Neural progenitor cell (in vitro differentiated cells): Measurements from ENCODE around the gene SCN7A. TPM values are rescaled to one million over a fixed set of nuclear protein-coding genes. Genes with fewer than 3 reads are reported as not detected.

Experiments
- DNase-seq: peaks from one replicate; pipeline ENCODE4 v3.0.0-alpha.2; 2016; ENCODE audit warnings: low spot score
- H2AFZ ChIP-seq: fragments of 200-600 bp; sonication (generic); replicated peaks from 2 replicates; pipeline ENCODE4 v1.6.1; 2016; ENCODE audit warnings: antibody characterized with exemption
- H3F3A ChIP-seq: fragments of 200-600 bp; sonication (generic); 2 replicates; pipeline ENCODE4 v1.6.1; 2016; ENCODE audit warnings: antibody characterized with exemption, low read depth
- H3K27ac ChIP-seq: fragments of 200-600 bp; sonication (generic); 2 replicates; pipeline ENCODE4 v1.5.1; 2016; ENCODE audit warnings: mild to moderate bottlenecking
- H3K27me3 ChIP-seq: fragments of 200-600 bp; sonication (generic); 2 replicates; pipeline ENCODE4 v1.6.1; 2016; ENCODE audit warnings: mild to moderate bottlenecking, moderate library complexity
- H3K36me3 ChIP-seq: fragments of 200-600 bp; sonication (generic); 2 replicates; pipeline ENCODE4 v1.5.1; 2016
- H3K4me1 ChIP-seq: fragments of 200-600 bp; sonication (generic); 2 replicates; pipeline ENCODE4 v1.6.1; 2016; ENCODE audit warnings: mixed run types
- H3K4me2 ChIP-seq: fragments of 200-600 bp; sonication (generic); 2 replicates; pipeline ENCODE4 v1.6.1; 2016
- H3K4me3 ChIP-seq: fragments of 200-600 bp; sonication (generic); 2 replicates; pipeline ENCODE4 v1.5.1; 2016
- H3K79me2 ChIP-seq: fragments of 200-600 bp; sonication (generic); 2 replicates; pipeline ENCODE4 v1.6.1; 2016; ENCODE audit warnings: low read depth
- H3K9ac ChIP-seq: fragments of 200-600 bp; sonication (generic); 2 replicates; pipeline ENCODE4 v1.6.1; 2016
- H3K9me3 ChIP-seq: fragments of 200-600 bp; sonication (generic); 2 replicates; pipeline ENCODE4 v1.5.1; 2016; ENCODE audit warnings: low read depth
- H4K20me1 ChIP-seq: fragments of 200-600 bp; sonication (generic); 2 replicates; pipeline ENCODE4 v1.6.1; 2016; ENCODE audit warnings: low read depth
- H3K27ac Mint-ChIP-seq: 3 replicates; pipeline ENCODE4 v1.8.0; 2021; ENCODE audit warnings: mixed read lengths
- H3K27me3 Mint-ChIP-seq: 2 replicates; pipeline ENCODE4 v1.8.0; 2022; ENCODE audit warnings: low read depth, mild to moderate bottlenecking, inconsistent platforms, moderate library complexity, mixed read lengths; ENCODE audit not compliant: insufficient read depth
- H3K36me3 Mint-ChIP-seq: 3 replicates; pipeline ENCODE4 v1.8.0; 2021; ENCODE audit warnings: mixed read lengths
- H3K4me1 Mint-ChIP-seq: 3 replicates; pipeline ENCODE4 v1.8.0; 2021; ENCODE audit warnings: mixed read lengths
- H3K4me3 Mint-ChIP-seq: 3 replicates; pipeline ENCODE4 v1.8.0; 2021; ENCODE audit warnings: mild to moderate bottlenecking, moderate library complexity, mixed read lengths
- H3K9me3 Mint-ChIP-seq: 3 replicates; pipeline ENCODE4 v1.8.0; 2020; ENCODE audit warnings: mixed read lengths
- CTCF ChIP-seq: fragments of 200-600 bp; sonication (generic); IDR thresholded peaks from 2 replicates; pipeline ENCODE4 v1.5.1; 2017; ENCODE audit warnings: antibody characterized with exemption, mild to moderate bottlenecking
- EZH2 ChIP-seq: fragments of 200-600 bp; sonication (generic); IDR thresholded peaks from 2 replicates; pipeline ENCODE4 v1.6.1; 2017; ENCODE audit warnings: antibody characterized with exemption, mild to moderate bottlenecking, moderate library complexity
- EZH2phosphoT487 ChIP-seq: fragments of 200-600 bp; sonication (generic); IDR thresholded peaks from 2 replicates; pipeline ENCODE4 v1.6.1; 2017; ENCODE audit warnings: antibody characterized with exemption
- total RNA-seq: library from RNA; depleted of rRNA; stranded (reverse); fragments of >200 nt; gene quantifications from 2 replicates; pipeline ENCODE4 v1.2.3, GENCODE V29; 2015; ENCODE audit warnings: low replicate concordance

Gene SCN7A
- total RNA-seq, 1 donor from 2014 or later = 1.0 TPM

GRCh38 chr2:166518634-166519390 lies 24.8 kb upstream of the SCN7A start:
- Histone ChIP-seq H3K4me3 (no peak overlapping the region), H3K27ac (no peak overlapping the region), H3K9me3 (no peaks in the 10 kb centered on the region), H3K36me3 (no peaks in the 10 kb centered on the region), H3K27me3 (no peaks in the 10 kb centered on the region), H3K4me2 (no peak overlapping the region), H3K9ac (no peak overlapping the region), H2AFZ (peak overlapping the region; percentile 89), H3F3A (no peaks in the 10 kb centered on the region), H3K4me1 (peaks cover 10% of the 10 kb centered on the region), H3K79me2 (no peaks in the 10 kb centered on the region), H4K20me1 (no peaks in the 10 kb centered on the region)
- no peaks in the 10 kb centered on the region for H3K36me3 Mint-ChIP-seq
- no peak overlapping the region for H3K27ac Mint-ChIP-seq
- H3K4me1 Mint-ChIP-seq = no peaks in the 10 kb centered on the region
- H3K9me3 Mint-ChIP-seq = no peaks in the 10 kb centered on the region
- H3K4me3 Mint-ChIP-seq = no peak overlapping the region
- no peaks in the 10 kb centered on the region for H3K27me3 Mint-ChIP-seq
- TF ChIP-seq EZH2phosphoT487 (no peak), EZH2 (no peak), CTCF (no peak)
- DNase-seq = no peak

GRCh38 chr2:166517533-166518061 lies 23.5 kb upstream of the SCN7A start:
- H3K9me3 Mint-ChIP-seq = no peaks in the 10 kb centered on the region
- no peak overlapping the region for H3K4me3 Mint-ChIP-seq
- no peaks in the 10 kb centered on the region for H4K20me1 ChIP-seq
- DNase-seq = no peak
- H2AFZ ChIP-seq = no peak overlapping the region
- no peak overlapping the region for H3K27ac Mint-ChIP-seq
- no peaks in the 10 kb centered on the region for H3K36me3 Mint-ChIP-seq
- no peaks in the 10 kb centered on the region for H3K4me1 Mint-ChIP-seq
- no peak overlapping the region for H3K9ac ChIP-seq
- TF ChIP-seq EZH2phosphoT487 (no peak), CTCF (no peak), EZH2 (no peak)
- H3K4me2 ChIP-seq = no peak overlapping the region
- no peaks in the 10 kb centered on the region for H3K27me3 ChIP-seq
- no peak overlapping the region for H3K4me3 ChIP-seq
- H3K36me3 ChIP-seq = no peaks in the 10 kb centered on the region
- H3K27me3 Mint-ChIP-seq = no peaks in the 10 kb centered on the region
- H3K9me3 ChIP-seq = no peaks in the 10 kb centered on the region
- no peaks in the 10 kb centered on the region for H3K79me2 ChIP-seq
- H3K27ac ChIP-seq = no peak overlapping the region
- no peaks in the 10 kb centered on the region for H3F3A ChIP-seq
- peaks cover 10% of the 10 kb centered on the region for H3K4me1 ChIP-seq

GRCh38 chr2:166516712-166517303 lies 22.8 kb upstream of the SCN7A start:
- Histone ChIP-seq H3K36me3 (no peaks in the 10 kb centered on the region), H3K79me2 (no peaks in the 10 kb centered on the region), H3K4me3 (no peak overlapping the region), H3K4me2 (no peak overlapping the region), H3K4me1 (peaks cover 10% of the 10 kb centered on the region), H3K27ac (no peak overlapping the region), H4K20me1 (no peaks in the 10 kb centered on the region), H3F3A (no peaks in the 10 kb centered on the region), H3K27me3 (no peaks in the 10 kb centered on the region), H3K9ac (no peak overlapping the region), H3K9me3 (no peaks in the 10 kb centered on the region), H2AFZ (no peak overlapping the region)
- TF ChIP-seq CTCF (peak; percentile 73), EZH2 (no peak), EZH2phosphoT487 (no peak)
- no peaks in the 10 kb centered on the region for H3K27me3 Mint-ChIP-seq
- DNase-seq = peak; percentile 40
- no peaks in the 10 kb centered on the region for H3K9me3 Mint-ChIP-seq
- no peaks in the 10 kb centered on the region for H3K4me1 Mint-ChIP-seq
- no peak overlapping the region for H3K4me3 Mint-ChIP-seq
- H3K27ac Mint-ChIP-seq = no peak overlapping the region
- no peaks in the 10 kb centered on the region for H3K36me3 Mint-ChIP-seq
